Testis (tissue), 3 donors: ENCODE data around the gene DNAJA4. TPM values are rescaled to one million over a fixed set of nuclear protein-coding genes. Genes with fewer than 3 reads are reported as not detected.

ENCODE experiments used
- DNase-seq: peaks from one replicate; pipeline ENCODE4 v3.0.0-alpha.2; 2019
- H3K27ac ChIP-seq, 2 donors: fragments of 200-600 bp; sonication (generic); one replicate each; pipeline ENCODE4 v1.5.1; 2019
- H3K27me3 ChIP-seq: fragments of 200-600 bp; sonication (generic); one replicate; pipeline ENCODE4 v1.5.1; 2019
- H3K36me3 ChIP-seq: fragments of 200-600 bp; sonication (generic); one replicate; pipeline ENCODE4 v1.5.1; 2017; ENCODE audit warnings: low read depth; ENCODE audit errors: missing control alignments
- H3K4me1 ChIP-seq: fragments of 200-600 bp; sonication (generic); one replicate; pipeline ENCODE4 v1.5.1; 2019
- H3K4me3 ChIP-seq, 2 donors: fragments of 200-600 bp; sonication (generic); one replicate each; pipeline ENCODE4 v1.5.1; 2017 to 2019
- H3K9me3 ChIP-seq: fragments of 200-600 bp; sonication (generic); one replicate; pipeline ENCODE4 v1.5.1; 2017
- CTCF ChIP-seq, 3 experiments: fragments of 450-650 bp in 2 of 3; fragments of 200-600 bp in 1 of 3; sonication (generic) in 1 of 3; IDR thresholded peaks; one replicate each; pipeline ENCODE4 v1.5.1; 2016 to 2019; ENCODE audit warnings: antibody characterized with exemption in 3 of 3, mild to moderate bottlenecking in 2 of 3, moderate library complexity in 1 of 3
- POLR2A ChIP-seq: fragments of 450-650 bp; IDR thresholded peaks from one replicate; pipeline ENCODE4 v1.6.1; 2017; ENCODE audit warnings: antibody characterized with exemption, mild to moderate bottlenecking, moderate library complexity
- WGBS, 2 donors: methylation state at CpG; one replicate each; pipeline ENCODE4 v1.1.5; 2018; 5-methylcytosine and 5-hydroxymethylcytosine counted together
- intact Hi-C: fragments of 100-400 bp; cut with DNase I; formaldehyde crosslinking; loops from one replicate; pipeline ENCODE4 v1.15.1; 2023; ENCODE audit warnings: low total_unique reads
- polyA plus RNA-seq: library from polyadenylated mRNA; stranded (reverse); fragments of 350-450 nt; fragmentation: Illumina TruSeq; extraction: RNeasy Lipid Tissue Mini Kit (QIAGEN cat#74804); gene quantifications from one replicate; pipeline ENCODE4 v1.2.3, GENCODE V29; 2014; ENCODE audit warnings: low read depth, low replicate concordance; ENCODE audit not compliant: insufficient read depth
- total RNA-seq, 2 donors: library from RNA; depleted of rRNA; stranded (reverse); fragments of >200 nt; gene quantifications; one replicate each; pipeline ENCODE4 v1.2.3, GENCODE V29; 2016

The DNAJA4 gene
- total and polyA plus RNA-seq, 3 donors from 2014 or later = 88.4 to 183 (median 145) TPM

DNA sequence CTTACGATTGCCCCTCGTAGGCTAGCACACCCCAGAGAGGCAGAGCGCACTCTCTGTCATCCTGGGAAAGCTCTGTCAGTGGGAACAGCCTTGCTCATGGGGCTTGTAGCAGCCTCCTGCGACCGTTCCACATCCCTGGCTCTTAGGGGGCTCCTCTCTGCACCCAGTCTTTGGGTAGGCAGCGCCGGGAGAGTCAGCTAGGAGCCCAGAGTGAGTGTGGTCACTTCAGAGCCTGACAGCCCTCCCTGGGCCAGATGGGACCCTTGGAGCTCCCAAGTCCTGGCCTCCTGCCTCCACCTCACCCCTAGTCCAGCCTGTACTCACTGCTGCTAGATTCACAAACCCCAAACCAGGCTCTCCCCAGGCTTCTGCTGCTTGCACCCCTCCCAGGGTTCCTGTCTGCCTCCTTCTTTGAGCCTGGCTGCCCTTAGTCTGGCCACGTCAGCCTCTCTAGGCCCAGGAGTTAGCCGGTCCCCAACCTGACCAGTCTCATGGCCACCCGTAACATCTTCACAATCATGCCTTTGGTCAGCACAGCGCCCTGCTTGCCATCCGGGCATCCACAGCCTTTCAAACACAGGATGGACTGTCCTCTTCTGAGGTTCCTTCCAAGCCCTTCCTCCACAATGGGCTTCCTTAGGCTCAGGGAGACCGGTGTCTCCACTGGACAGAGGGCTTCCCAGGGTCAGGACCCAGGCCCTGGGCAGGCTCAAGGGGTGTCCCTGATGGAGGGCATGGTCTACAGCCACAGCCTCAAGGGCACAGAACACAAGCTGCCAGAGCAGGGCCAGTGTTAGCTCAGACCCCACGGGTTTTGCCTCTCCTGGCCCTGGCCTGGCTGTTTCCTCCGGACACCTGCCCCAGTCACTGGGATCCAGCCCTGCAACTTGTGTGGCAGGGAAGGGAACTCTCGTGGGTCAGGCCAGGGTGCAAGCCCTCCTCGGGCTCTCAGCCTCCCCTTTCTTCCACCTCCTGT lies 34.6 kb upstream of the DNAJA4 start:
- Histone ChIP-seq H3K27me3 (no peaks in the 10 kb centered on the region), H3K4me3 (no peak overlapping the region), H3K36me3 (no peaks in the 10 kb centered on the region), H3K9me3 (no peaks in the 10 kb centered on the region), H3K4me1 (peaks cover 10% of the 10 kb centered on the region), H3K27ac (no peak overlapping the region)
- DNase-seq = no peak
- intact Hi-C loops = no loop called here
- WGBS, 2 donors = 89 to 92% methylated on average over 12 to 17 of the region's 17 CpGs
- TF ChIP-seq POLR2A (no peak), CTCF (IDR thresholded peaks at IDR 0.05) (no peak)

DNA sequence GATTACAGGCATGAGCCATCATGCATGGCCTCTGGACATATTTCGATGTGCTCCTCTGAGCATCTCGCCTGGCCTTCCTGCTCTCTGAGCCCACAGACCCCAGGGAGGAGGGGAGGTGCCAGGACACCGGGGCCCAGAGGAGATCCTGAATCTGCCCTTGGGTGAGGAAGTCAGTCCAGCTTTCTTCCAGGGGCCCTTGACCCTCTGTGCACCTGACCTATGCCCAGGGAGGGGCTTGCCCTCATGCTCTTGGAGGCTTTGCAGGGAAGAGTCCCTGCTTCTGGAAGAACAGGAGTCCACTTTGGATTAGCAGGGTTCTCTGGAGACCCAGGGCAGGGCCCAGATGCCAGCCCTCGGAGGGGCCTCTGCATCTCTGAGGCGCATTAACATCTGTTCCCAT lies 31.4 kb upstream of the DNAJA4 start:
- DNase-seq = no peak
- TF ChIP-seq POLR2A (no peak), CTCF (IDR thresholded peaks at IDR 0.05) (no peak)
- intact Hi-C loops = no loop called here
- Histone ChIP-seq H3K4me3 (no peak overlapping the region), H3K9me3 (no peaks in the 10 kb centered on the region), H3K36me3 (no peaks in the 10 kb centered on the region), H3K27ac (no peak overlapping the region), H3K4me1 (peaks cover 11% of the 10 kb centered on the region), H3K27me3 (no peaks in the 10 kb centered on the region)
- WGBS, 2 donors = 84 to 90% methylated on average over 5 of the region's 5 CpGs

- Histone ChIP-seq H3K9me3 (no peaks in the 10 kb centered on the region), H3K27ac (no peak overlapping the region), H3K4me3 (no peak overlapping the region), H3K27me3 (no peaks in the 10 kb centered on the region), H3K36me3 (no peaks in the 10 kb centered on the region), H3K4me1 (peaks cover 11% of the 10 kb centered on the region)
- no peak for DNase-seq
- TF ChIP-seq POLR2A (no peak), CTCF (IDR thresholded peaks at IDR 0.05) (no peak)
- intact Hi-C loops = no loop called here
- 85 to 86% methylated on average over 11 of the region's 11 CpGs for WGBS, 2 donors
Observed at GRCh38 chr15:78233496-78233895, 30.9 kb upstream of the DNAJA4 start.

GRCh38 chr15:78234515-78235040 lies 29.8 kb upstream of the DNAJA4 start, which contains the start of gene ACSBG1:
Gene ACSBG1, minus strand, starts transcription at chr15:78234565. Its CDS starts 64 bp downstream, at chr15:78234501.
- no peaks in the 10 kb centered on the region for H3K36me3 ChIP-seq
- no peaks in the 10 kb centered on the region for H3K27me3 ChIP-seq
- no peak for TF ChIP-seq POLR2A
- TF ChIP-seq CTCF (IDR thresholded peaks at IDR 0.05) = no peak
- H3K4me3 ChIP-seq = no peak within 1 kb of the TSS
- no peaks in the 10 kb centered on the region for H3K9me3 ChIP-seq
- H3K27ac ChIP-seq = peak within 1 kb of the TSS in 1 of 2 donors; percentile 15
- 50 to 57% methylated on average over 4 to 6 of the region's 6 CpGs for WGBS, 2 donors
- intact Hi-C loops = no loop called here
- no peak for DNase-seq
- H3K4me1 ChIP-seq = peaks cover 11% of the 10 kb centered on the region
